Stimulated activated CD4-positive, alpha-beta T cell treated with anti-CD3 and anti-CD28 coated beads, Interleukin-1b, Interleukin-23, amount 100 ng/mL, for 48 hours (primary cell): ENCODE measurements around the gene OR6J1.
"Not testable (repeated sequence)": the region's sequence is repeated elsewhere in the genome, so short reads cannot be mapped to it uniquely, and the experiment has no call there.

Experiments used
- DNase-seq: peaks from one replicate; pipeline ENCODE4 v3.0.0-alpha.2; 2020

OR6J1 gene

DNA sequence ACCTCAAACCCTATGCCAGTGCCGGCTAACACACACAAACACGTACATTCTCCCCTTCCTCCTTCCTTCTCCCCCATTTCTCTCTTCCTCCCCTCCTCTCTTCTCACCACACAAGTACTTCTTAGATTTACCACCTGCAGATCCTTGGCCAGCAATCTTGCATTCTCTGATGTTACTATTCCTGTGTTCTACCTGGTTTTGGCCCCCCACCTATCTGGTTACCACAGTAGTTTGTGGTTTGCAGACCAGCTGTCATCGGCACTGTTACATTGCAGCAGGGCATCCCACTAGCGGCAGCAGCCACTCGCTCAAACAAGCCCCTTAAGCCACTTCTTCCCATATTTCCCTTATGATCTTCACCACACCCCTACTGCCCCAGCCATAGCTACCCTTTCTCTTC, 42.2 kb downstream of the OR6J1 start:
- no peak for DNase-seq

- no peak for DNase-seq
Observed at GRCh38 chr14:22601456-22601855, 42.7 kb downstream of the OR6J1 start.

- DNase-seq: no peak
Observed at GRCh38 chr14:22600027-22600426, 44.1 kb downstream of the OR6J1 start.

- no peak for DNase-seq
Observed at GRCh38 chr14:22599349-22599748, 44.8 kb downstream of the OR6J1 start.

- DNase-seq: peak; percentile 42
Observed at GRCh38 chr14:22598896-22599244, 45.3 kb downstream of the OR6J1 start.

DNA sequence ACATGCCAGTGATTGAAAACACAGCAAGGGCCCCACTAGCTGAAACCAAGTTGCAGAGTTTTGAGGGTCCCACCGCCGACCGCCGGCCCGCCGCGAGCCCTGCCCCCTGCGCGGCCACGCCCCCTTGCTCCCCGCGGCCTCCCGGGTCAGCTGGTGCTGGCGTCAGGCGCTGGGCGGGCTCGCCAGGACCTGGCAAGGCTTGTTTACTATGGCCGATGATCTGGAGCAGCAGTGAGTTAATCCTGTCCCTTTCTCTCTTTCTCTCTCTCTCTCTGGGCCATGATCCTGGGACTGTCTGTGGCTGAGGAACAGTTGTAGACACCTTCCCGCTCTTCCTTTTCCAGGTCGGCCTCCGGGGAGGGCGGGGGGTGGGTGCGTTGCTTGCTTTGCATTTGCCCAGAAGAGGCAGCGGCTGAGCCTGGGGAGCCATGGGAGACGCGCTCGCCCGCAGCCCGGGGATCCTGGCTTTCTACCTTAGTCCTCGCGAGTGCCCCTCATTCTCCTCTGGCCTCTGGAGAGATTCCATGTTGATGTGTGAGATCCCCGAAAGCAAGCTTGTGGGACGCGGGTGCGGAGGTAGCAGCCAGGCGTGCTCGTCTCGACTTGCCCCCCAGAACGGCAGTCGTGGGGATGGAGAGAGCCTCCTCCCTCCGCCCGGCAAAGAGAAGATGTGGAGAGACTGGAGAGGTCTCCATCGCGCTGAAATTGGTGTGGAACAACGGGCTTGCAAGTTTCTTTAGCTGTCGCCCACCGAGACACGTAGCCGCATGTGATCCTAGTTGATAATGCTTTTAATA, 45.9 kb downstream of the OR6J1 start, which contains the start of gene ABHD4:
ABHD4 (plus strand) TSS at position 202 of the 797 bp plus-strand sequence; CDS start at position 209, 7 bp downstream.
- DNase-seq: peak; percentile 46

GRCh38 chr14:22597771-22598098, 46.4 kb downstream of the OR6J1 start:
- no peak for DNase-seq

- no peak for DNase-seq
Observed at GRCh38 chr14:22597265-22597664, 46.9 kb downstream of the OR6J1 start.

GRCh38 chr14:22596354-22596879, 47.7 kb downstream of the OR6J1 start:
- DNase-seq: no peak

DNA sequence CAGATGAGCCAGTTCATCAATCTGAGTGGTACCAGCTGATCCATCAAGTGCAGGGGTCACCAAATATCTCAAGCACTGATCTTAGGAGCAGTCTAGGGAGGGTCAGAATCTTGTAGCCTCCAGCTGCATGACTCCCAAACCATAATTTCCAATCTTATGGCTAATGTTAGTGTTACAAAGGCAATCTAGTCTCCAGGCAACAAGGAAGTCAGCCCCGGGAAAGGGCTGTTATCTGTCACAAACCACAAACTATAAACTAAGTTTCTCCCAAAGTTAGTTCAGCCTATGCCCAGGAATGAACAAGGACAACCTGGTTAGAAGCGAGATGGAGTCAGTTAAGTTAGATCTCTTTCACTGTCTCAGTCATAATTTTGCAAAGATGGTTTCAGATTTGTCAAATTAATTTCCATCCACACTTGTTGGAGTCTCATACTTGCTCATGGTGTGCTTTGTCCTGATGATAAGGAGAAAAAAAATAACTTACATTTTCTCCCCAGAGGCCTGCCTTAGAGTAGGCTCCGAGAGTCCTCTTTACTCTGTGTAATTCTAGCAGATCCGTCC, 49.9 kb downstream of the OR6J1 start:
- DNase-seq: no peak

DNA sequence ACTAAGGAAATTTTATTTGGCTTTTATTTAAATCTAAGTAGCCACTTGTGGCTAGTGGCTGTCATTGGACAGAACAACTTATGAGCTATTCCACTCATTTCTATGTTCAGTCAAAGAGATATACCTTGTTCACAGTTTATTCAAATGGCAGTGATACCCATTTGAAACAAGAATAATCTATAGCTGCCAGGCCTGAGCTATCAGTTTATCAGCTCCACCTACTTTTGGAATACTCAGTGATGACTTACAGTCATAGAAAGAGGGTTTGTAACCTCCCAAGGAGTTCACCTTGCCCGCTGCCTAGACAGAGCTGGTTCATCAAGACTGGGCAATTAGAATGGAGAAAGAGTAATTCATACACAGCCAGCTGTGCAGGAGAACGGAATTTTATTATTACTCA, 50.6 kb downstream of the OR6J1 start:
- no peak for DNase-seq

GRCh38 chr14:22593189-22593588, 51.0 kb downstream of the OR6J1 start:
- no peak for DNase-seq

DNA sequence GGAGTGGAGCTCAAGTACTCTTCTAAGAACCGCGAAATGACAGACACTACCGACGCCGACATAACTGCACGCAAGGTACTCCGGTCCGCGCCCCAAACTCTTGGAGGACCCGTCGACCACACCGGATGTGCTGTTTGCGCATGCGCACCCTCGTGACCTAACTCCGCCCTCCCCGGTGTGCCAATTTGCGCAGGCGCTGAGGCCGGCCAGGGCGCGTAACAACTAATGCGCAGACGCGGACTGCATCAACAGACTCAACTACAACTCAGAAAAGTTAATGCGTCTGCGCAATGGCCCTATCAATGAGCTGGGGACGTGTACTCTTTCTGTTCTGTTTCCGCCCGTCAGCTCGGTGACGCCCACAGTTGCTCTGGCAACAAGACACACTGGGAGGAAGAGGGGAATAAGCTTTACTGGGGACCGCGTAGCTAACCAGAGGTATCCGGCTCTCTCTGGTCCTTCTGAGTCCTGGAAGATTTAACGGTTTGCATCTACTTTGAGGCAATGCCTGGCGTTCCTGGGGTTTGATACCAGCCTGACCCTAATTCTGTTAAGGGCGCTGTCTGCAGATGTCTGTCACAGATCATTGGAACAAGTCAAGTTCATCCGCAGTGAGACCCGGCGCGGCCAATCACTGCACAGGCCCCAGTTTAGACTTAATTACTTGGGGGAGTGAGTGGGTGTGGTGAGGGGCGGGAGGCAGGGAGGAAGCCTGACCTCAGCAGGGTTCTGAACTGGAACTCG, 54.9 kb downstream of the OR6J1 start, which contains the start of gene DAD1:
DAD1 (minus strand) TSS at position 129 of the 744 bp plus-strand sequence; CDS start at position 62, 67 bp downstream.
- DNase-seq: peak; percentile 99

DNA sequence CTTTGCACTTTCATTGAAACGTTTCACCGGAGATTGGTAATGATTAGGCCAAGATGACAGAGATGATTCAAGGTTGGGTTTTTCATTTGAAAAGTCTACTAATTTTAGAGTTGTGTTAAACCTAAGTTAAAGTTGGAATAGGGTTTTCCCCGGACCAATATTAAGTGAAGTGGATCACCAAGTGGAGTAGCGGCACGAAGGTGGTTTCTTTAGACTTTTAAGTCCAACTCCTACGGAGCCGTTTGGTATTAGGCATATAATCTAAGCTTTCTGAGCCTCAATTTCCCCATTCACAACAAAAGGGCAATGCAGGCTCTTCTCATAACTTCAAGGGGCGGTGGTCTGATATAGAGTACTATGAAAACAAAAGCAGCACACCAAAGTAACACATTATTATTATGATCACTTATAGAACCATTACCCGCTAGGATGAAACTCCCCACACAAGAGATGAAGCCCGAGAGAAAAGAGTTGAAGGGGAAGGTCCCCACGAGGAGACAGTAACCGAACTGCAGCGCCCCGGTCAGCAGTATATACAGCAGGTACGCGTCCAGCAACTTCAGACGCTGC, 55.5 kb downstream of the OR6J1 start:
- no peak for DNase-seq

DNA sequence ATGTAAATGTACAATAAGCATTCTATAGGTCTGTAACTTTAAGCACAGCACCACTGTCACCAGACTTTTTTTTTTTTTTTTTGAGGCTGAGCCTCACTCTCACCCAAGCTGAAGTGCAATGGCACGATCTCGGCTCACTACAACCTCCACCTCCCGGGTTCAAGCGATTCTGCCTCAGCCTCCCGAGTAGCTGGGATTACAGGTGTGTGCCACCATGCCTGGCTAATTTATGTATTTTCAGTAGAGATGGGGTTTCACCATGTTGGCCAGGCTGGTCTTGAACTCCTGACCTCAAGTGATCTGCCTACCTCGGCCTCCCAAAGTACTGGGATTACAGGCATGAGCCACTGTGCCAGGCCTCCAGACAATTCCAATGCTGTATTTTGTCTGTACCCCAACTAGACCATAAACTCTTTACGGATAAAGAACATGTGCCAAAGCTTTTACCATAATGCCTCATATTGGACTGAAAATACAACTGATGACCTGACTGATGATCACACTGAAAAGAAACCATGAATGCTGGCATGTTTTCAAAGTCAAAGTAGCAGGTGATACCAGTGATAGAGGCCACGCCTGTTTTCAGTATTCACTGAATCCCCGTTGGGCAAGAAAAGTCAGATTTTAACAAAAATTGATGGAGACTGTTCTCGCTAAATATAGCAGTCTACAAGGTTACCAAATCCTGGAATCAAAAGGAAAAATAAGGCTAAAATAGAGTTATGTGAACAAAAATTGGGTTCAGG, 56.3 kb downstream of the OR6J1 start:
- not testable (repeated sequence) for DNase-seq

DNA sequence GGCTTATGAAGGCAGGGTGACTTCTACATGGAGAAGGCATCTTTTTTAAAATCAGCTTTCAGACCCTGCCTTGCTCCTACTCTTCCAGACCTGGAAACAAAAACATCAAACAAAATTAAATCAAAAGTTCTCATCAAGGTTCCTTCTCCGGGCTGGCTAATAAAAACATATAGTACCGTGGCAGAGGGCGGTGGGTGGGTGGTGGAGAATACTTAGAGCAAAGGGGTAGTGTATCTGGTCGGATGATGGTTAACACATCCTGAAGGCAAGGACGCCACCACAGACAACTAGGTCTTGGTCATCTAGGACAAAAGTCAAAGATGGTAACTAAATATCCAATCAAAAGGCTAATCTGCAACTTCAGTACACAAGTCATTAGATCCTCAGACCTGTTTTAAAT, 56.9 kb downstream of the OR6J1 start:
- DNase-seq: no peak

GRCh38 chr14:22583994-22584393, 60.2 kb downstream of the OR6J1 start:
- no peak for DNase-seq
